SK-N-SH treated with all-trans-retinoic acid at 6 μM for 48 hours (cell line): ENCODE results near the gene ATF6B.

Experiments
- ARNTL ChIP-seq: fragments of 450-650 bp; formaldehyde crosslinking; IDR thresholded peaks from 2 replicates; pipeline ENCODE4 v1.5.0; 2020; ENCODE audit warnings: low read depth, mild to moderate bottlenecking, moderate library complexity, borderline replicate concordance
- CSDC2 ChIP-seq: fragments of 250-450 bp; sonication (Bioruptor Pico); IDR thresholded peaks from 2 replicates; pipeline ENCODE4 v1.5.0; 2020; ENCODE audit warnings: mild to moderate bottlenecking, moderate library complexity
- GLIS3 ChIP-seq: fragments of 250-450 bp; sonication (Bioruptor Pico); IDR thresholded peaks from 2 replicates; pipeline ENCODE4 v1.5.0; 2020; ENCODE audit warnings: mild to moderate bottlenecking, moderate library complexity
- OSR1 ChIP-seq: fragments of 250-450 bp; sonication (Bioruptor Pico); IDR thresholded peaks from 2 replicates; pipeline ENCODE4 v1.8.0; 2022; ENCODE audit warnings: moderate library complexity, mild to moderate bottlenecking, inconsistent platforms
- SNAI2 ChIP-seq: fragments of 250-450 bp; sonication (Bioruptor Pico); IDR thresholded peaks from 2 replicates; pipeline ENCODE4 v1.5.0; 2020; ENCODE audit warnings: mild to moderate bottlenecking, moderate library complexity
- TCF4 ChIP-seq: fragments of 250-450 bp; sonication (Bioruptor Pico); IDR thresholded peaks from 2 replicates; pipeline ENCODE4 v1.8.0; 2021; ENCODE audit warnings: mild to moderate bottlenecking, moderate library complexity, borderline replicate concordance
- TOX ChIP-seq: fragments of 250-450 bp; sonication (Bioruptor Pico); IDR thresholded peaks from 2 replicates; pipeline ENCODE4 v1.8.0; 2021; ENCODE audit warnings: mild to moderate bottlenecking, moderate library complexity, borderline replicate concordance
- ZFP30 ChIP-seq: fragments of 450-650 bp; formaldehyde crosslinking; IDR thresholded peaks from 2 replicates; pipeline ENCODE4 v1.5.0; 2022; ENCODE audit warnings: mild to moderate bottlenecking, moderate library complexity
- ZNF565 ChIP-seq: fragments of 450-650 bp; formaldehyde crosslinking; conservative IDR thresholded peaks from 2 replicates; pipeline ENCODE4 v1.5.0; 2020; ENCODE audit warnings: low read depth, mild to moderate bottlenecking, moderate library complexity
- ZNF70 ChIP-seq: fragments of 450-650 bp; formaldehyde crosslinking; IDR thresholded peaks from 2 replicates; pipeline ENCODE4 v1.5.0; 2020; ENCODE audit warnings: mild to moderate bottlenecking, moderate library complexity
- ZNF8 ChIP-seq: fragments of 450-650 bp; formaldehyde crosslinking; IDR thresholded peaks from 2 replicates; pipeline ENCODE4 v1.5.0; 2020; ENCODE audit warnings: mild to moderate bottlenecking, moderate library complexity
- TF ChIP-seq, protein P1 (sequence below): fragments of 250-450 bp; sonication (Bioruptor Pico); IDR thresholded peaks from 2 replicates; pipeline ENCODE4 v1.8.0; 2021; ENCODE audit warnings: low read depth, mild to moderate bottlenecking, moderate library complexity, borderline replicate concordance
- TF ChIP-seq, protein P2 (sequence below): fragments of 250-450 bp; sonication (Bioruptor Pico); IDR thresholded peaks from 2 replicates; pipeline ENCODE4 v1.5.1; 2020; ENCODE audit warnings: low read depth, mild to moderate bottlenecking, moderate library complexity
- TF ChIP-seq, protein P3 (sequence below): fragments of 250-450 bp; sonication (Bioruptor Pico); IDR thresholded peaks from 2 replicates; pipeline ENCODE4 v1.8.0; 2020; ENCODE audit warnings: mild to moderate bottlenecking, moderate library complexity, borderline replicate concordance

DNA sequence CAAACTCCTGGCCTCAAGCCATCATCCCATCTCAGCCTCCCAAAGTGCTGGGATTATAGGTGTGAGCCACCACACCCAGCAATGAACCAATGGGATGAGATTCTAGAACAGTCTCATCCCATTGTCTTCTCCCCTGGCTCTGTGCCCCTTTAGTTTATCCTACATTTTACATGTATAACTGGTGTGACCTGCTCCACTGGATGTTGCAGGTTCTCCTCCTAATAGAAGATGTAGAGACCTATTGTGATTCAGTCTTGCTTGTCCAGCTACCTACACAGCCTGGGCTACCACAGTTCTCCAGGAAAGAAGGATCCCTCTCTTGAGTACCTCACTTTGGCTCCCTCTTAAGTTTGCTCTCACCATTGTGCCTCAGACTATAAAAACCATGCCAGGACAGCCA, 4.1 kb upstream of the ATF6B start:
- TF ChIP-seq ARNTL = no peak
- no peak for TF ChIP-seq TOX
- TF ChIP-seq, protein P1, sequence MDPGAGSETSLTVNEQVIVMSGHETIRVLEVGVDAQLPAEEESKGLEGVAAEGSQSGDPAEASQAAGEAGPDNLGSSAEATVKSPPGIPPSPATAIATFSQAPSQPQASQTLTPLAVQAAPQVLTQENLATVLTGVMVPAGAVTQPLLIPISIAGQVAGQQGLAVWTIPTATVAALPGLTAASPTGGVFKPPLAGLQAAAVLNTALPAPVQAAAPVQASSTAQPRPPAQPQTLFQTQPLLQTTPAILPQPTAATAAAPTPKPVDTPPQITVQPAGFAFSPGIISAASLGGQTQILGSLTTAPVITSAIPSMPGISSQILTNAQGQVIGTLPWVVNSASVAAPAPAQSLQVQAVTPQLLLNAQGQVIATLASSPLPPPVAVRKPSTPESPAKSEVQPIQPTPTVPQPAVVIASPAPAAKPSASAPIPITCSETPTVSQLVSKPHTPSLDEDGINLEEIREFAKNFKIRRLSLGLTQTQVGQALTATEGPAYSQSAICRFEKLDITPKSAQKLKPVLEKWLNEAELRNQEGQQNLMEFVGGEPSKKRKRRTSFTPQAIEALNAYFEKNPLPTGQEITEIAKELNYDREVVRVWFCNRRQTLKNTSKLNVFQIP (CRISPR knock-in tag) = no peak
- TF ChIP-seq, protein P2, sequence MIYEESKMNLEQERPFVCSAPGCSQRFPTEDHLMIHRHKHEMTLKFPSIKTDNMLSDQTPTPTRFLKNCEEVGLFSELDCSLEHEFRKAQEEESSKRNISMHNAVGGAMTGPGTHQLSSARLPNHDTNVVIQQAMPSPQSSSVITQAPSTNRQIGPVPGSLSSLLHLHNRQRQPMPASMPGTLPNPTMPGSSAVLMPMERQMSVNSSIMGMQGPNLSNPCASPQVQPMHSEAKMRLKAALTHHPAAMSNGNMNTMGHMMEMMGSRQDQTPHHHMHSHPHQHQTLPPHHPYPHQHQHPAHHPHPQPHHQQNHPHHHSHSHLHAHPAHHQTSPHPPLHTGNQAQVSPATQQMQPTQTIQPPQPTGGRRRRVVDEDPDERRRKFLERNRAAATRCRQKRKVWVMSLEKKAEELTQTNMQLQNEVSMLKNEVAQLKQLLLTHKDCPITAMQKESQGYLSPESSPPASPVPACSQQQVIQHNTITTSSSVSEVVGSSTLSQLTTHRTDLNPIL (CRISPR knock-in tag) = no peak
- TF ChIP-seq ZNF8 (CRISPR knock-in tag) = no peak
- TF ChIP-seq OSR1 = no peak
- TF ChIP-seq, protein P3, sequence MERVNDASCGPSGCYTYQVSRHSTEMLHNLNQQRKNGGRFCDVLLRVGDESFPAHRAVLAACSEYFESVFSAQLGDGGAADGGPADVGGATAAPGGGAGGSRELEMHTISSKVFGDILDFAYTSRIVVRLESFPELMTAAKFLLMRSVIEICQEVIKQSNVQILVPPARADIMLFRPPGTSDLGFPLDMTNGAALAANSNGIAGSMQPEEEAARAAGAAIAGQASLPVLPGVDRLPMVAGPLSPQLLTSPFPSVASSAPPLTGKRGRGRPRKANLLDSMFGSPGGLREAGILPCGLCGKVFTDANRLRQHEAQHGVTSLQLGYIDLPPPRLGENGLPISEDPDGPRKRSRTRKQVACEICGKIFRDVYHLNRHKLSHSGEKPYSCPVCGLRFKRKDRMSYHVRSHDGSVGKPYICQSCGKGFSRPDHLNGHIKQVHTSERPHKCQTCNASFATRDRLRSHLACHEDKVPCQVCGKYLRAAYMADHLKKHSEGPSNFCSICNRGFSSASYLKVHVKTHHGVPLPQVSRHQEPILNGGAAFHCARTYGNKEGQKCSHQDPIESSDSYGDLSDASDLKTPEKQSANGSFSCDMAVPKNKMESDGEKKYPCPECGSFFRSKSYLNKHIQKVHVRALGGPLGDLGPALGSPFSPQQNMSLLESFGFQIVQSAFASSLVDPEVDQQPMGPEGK = no peak
- TF ChIP-seq CSDC2 (CRISPR knock-in tag) = no peak
- no peak for TF ChIP-seq SNAI2 (CRISPR knock-in tag)
- TF ChIP-seq ZFP30 = no peak
- TF ChIP-seq TCF4 (CRISPR knock-in tag) = no peak
- TF ChIP-seq ZNF70 (CRISPR knock-in tag) = no peak
- TF ChIP-seq ZNF565 (CRISPR knock-in tag) = no peak
- TF ChIP-seq GLIS3 = no peak
